NOMO-1 (cell line): ENCODE results near the gene IPO4.

Source experiments
- DNase-seq, 2 experiments: peaks; one replicate each; lab custom pipeline; 2025; ENCODE audit not compliant: unreplicated experiment in 2 of 2; lab: John Stamatoyannopoulos, UW

Gene IPO4

GRCh38 chr14:24178399-24179178 lies 10.0 kb downstream of the IPO4 start:
- no peak for DNase-seq

DNA sequence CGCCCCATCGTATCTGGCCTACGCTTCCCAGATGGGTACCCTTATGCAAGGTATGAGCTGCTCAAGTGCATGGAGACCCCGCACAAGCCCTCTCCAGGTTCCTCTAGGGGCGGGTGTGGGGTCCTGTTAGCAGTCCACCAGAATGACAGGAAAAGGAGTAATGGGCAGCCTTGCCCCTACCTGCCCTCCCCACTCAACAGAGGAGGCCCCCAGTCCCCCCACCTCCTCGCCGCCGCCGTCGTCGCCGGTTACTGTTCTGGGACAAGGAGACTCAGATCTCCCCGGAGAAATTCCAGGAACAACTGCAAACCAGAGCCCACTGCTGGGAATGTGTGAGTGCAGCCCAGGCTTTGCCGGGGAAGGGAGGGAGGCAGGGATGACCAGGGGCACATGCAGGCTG lies 10.7 kb downstream of the IPO4 start:
- DNase-seq: no peak

DNA sequence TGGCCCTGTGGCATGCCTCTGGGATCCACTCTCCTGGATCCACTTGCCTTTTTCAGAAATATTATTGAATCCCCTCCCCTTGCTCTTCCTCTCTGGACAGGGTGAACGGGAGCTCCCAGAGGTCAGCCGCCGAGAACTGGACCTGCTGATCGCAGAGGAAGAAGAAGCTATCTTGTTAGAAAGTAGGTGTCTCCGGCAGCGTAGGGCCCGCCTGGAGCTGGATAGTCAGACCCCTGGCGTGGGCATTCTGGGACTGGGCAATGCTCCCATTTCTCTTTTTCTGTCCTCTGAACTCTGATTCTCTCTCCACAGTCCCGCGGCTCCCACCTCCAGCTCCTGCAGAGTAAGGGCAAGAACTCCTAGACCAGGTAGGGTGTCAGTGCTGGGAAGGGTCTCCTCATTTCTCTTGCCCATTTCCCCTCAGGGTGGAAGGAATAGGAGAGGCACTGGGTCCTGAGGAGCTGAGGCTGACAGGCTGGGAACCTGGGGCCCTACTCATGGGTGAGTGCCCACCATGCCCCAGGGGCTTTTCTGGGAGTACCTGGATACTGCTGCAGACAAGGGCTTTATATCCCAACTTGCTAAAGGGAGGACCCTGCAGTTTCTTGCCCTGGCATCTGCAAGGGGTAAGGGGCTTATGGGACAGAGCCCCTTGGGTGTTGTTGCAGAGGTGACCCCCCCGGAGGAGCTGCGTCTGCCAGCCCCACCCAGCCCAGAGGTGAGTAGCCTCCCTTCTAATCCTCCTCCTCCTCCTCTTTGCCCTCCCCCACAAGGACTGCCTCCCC lies 11.4 kb downstream of the IPO4 start:
- DNase-seq: no peak

- no peak for DNase-seq
Measured at GRCh38 chr14:24176599-24176998, 12.0 kb downstream of the IPO4 start.

GRCh38 chr14:24172871-24173281 lies 15.7 kb downstream of the IPO4 start:
- DNase-seq: no peak

DNA sequence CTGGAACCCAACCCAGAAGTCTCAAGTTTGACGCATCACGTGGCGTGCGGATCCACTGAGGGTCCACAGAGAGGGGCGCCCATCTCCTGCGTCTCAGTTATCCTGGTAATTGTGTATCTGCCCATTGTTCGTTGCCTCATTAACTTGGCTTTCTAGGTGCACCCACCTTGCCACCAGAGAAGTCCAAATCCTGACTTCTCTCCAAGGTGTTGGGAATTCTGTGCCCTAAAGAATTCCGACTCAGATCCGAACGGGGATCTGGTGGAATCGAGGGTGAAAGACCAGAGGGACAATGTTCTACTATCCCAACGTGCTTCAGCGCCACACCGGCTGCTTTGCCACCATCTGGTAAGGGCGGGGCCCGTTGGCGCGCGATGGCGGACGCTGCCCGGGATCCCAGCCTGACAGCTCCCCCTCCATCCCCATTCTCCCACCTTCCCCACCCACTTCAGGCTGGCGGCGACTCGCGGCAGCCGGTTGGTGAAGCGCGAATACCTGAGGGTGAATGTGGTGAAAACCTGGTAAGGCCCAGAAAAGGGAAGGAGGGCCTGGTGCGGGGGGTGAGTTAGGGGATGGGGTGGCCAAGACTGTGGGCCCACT lies 16.3 kb downstream of the IPO4 start:
- DNase-seq: no peak

DNA sequence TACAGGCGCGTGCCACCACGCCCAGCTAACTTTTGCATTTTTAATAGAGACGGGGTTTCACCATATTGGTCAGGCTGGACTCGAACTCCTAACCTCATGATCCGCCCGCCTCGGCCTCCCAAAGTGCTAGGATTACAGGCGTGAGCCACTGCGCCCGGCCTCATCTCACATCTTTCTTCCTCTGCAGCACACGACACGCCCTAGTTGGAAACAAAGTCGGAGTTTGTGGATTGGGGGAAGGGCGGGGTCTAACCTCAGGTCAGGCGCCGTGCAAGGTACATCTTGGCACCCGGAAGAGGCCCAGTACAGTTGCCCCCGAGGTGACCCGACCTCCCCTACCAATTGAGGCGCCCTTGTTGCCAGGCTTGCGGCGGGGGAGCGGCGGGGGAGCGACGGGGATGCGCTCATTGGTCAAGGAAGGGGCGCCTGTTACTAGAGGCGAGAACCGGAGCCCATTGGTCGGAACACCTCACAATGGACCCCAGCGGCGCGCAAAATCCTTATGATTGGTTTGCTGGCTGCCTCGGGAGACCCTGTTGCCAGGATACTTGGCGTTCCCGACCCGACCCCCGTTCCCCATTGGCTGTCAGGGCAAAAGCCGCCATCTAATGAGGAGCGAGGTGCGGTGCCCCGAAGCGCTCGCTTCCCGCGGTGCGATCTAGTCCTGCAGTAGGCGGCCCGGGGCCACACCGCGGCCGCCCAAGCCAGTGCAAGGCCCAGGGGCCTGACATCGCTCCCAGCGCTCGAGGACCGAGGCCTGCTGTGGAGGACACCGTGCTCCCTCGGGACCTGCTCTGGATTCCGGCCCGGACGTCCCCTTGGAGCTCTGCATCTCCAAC lies 17.0 kb downstream of the IPO4 start, which contains the start of gene REC8:
TSS of gene REC8 (plus strand) at position 659 of the 839 bp plus-strand sequence. CDS start 473 bp downstream, outside the sequence.
- DNase-seq: no peak

DNA sequence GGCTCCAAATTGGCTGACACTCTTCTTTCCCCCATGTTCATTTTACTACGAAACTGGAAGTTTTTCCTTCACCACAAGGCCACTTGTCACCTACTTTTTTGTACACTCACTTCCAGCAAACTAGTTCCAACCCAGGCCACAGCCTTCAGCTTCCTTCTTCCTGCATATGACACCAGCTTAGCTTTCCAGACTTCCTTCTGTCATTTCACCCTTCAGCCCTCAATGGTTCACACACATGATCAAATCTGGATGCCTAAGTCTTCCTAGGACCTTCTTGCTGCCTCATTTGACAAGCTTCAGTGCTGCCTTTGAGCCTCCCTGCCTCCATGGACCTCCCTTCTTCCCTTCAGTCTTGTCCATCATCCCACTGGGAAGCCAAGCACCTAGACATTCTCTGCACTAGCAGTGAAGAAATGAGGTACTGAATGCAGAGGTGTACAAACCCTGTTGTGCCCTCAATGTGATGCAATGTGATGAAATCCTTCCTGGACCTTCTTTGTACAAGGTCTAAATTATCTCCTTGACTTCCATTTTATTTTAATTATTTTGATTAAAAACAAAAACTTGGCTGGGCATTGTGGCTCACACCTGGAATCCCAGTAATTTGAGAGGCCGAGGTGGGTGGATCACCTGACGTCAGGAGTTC lies 21.0 kb downstream of the IPO4 start:
- DNase-seq: peak in 1 of 2 experiments; percentile 1

DNA sequence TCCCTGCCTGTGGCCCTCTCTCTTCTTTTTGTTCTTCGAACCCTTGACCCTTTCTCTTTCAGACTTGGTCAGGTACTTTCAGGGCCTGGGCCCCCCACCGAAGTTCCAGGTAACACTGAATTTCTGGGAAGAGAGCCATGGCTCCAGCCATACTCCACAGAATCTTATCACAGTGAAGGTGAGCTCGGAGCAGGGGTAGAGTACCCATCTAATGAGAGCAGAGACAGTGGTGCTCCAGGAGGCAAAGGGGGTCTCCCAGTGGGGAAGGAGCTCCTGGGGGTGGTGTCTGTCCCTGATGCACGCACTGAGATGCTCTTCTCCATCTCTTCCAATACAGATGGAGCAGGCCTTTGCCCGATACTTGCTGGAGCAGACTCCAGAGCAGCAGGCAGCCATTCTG lies 22.8 kb downstream of the IPO4 start:
- DNase-seq: no peak

GRCh38 chr14:24164518-24164991 lies 24.1 kb downstream of the IPO4 start:
- DNase-seq: no peak

GRCh38 chr14:24162093-24162492 lies 26.5 kb downstream of the IPO4 start:
- no peak for DNase-seq

- DNase-seq: peak; percentile 96 to 97
Measured at GRCh38 chr14:24160850-24161804, 27.5 kb downstream of the IPO4 start, which contains the start of gene IRF9. Gene IRF9, plus strand, starts transcription at chr14:24161265. Its CDS starts 880 bp downstream, at chr14:24162145.

- no peak for DNase-seq
Measured at GRCh38 chr14:24160499-24160849, 28.1 kb downstream of the IPO4 start.

DNA sequence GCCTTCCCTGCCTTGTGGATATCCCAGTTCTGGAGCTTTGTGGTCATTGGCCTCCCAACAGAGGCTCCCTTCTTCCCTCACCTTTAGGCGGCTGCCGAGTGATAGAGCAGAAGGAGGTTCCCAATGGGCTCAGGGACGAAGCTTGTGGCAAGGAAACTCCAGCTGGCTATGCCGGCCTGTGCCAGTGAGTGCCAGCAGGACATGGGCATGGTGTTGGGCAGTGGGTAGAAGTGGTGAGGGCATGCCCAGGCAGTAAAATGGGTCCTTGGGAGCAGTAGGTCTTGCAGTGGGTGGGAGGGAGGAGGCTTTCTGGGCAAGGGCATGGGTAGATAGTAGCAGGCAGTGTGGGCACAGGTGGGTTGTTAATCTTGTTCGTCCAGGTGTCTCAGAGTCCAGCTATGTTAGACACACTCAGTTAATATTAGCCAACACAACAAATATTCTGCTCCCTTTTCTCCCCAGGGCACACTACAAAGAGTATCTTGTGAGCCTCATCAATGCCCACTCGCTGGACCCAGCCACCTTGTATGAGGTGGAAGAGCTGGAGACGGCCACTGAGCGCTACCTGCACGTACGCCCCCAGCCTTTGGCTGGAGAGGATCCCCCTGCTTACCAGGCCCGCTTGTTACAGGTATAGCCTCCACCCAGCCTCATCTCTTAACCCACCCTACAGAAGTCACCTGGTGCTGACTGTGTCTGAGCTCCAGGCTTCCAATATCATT lies 28.7 kb downstream of the IPO4 start:
- DNase-seq: no peak

DNA sequence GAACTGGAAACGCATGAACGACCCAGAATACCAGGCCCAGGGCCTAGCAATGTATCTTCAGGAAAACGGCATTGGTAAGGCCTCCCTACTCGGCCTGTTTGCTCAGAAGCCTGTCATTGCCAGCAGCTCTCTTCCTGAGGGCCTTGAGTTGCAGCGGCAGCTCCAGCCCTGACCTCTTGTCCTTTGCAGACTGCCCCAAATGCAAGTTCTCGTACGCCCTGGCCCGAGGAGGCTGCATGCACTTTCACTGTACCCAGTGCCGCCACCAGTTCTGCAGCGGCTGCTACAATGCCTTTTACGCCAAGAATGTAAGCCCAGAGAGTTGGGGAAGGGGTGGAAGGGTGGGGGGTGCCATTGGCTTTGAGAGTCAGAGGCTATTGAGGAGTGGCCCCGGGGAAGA lies 31.3 kb downstream of the IPO4 start:
- DNase-seq: no peak

- DNase-seq: no peak
Measured at GRCh38 chr14:24156840-24157239, 31.8 kb downstream of the IPO4 start.

DNA sequence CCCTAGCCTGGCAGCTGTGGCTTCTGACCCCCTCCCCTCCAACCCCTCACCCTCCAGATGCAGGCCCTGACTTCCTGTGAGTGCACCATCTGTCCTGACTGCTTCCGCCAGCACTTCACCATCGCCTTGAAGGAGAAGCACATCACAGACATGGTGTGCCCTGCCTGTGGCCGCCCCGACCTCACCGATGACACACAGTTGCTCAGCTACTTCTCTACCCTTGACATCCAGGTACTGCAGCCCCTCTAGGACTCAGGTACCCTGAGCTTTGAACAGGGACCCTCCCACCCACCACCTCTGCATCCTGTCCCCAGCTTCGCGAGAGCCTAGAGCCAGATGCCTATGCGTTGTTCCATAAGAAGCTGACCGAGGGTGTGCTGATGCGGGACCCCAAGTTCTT lies 33.5 kb downstream of the IPO4 start:
- no peak for DNase-seq

DNA sequence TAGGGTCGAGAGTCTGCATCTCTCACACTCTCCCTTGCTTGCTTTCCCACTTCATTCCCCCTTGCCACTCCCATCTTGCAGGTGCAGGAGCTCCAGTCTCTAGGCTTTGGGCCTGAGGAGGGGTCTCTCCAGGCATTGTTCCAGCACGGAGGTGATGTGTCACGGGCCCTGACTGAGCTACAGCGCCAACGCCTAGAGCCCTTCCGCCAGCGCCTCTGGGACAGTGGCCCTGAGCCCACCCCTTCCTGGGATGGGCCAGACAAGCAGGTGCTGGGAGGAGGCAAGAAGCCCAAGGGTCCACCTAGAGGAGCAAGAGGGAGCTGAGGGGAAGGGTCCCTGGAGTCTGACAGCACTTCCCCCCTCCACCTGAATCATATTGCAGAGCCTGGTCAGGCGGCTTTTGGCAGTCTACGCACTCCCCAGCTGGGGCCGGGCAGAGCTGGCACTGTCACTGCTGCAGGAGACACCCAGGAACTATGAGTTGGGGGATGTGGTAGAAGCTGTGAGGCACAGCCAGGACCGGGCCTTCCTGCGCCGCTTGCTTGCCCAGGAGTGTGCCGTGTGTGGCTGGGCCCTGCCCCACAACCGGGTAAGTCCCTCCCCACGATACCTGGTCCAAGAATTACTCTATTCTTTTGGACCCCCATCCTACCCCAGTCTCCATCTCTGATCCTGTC lies 37.1 kb downstream of the IPO4 start:
- no peak for DNase-seq
